Umbilical cord (tissue), 2 donors: ENCODE results near the gene INMT. TPM values are rescaled to one million over a fixed set of nuclear protein-coding genes. Genes with fewer than 3 reads are reported as not detected.
"Not testable (repeated sequence)": the region's sequence is repeated elsewhere in the genome, so short reads cannot be mapped to it uniquely, and the experiment has no call there.

Source experiments
- DNase-seq: peaks from one replicate; pipeline ENCODE4 v3.0.0-alpha.2; 2015; ENCODE audit warnings: low spot score
- total RNA-seq: library from RNA; depleted of rRNA; stranded (reverse); fragments of >200 nt; gene quantifications from one replicate; pipeline ENCODE4 v1.2.3, GENCODE V29; 2014; ENCODE audit warnings: low replicate concordance; ENCODE audit not compliant: insufficient read depth

INMT gene
- 151 TPM for total RNA-seq

DNA sequence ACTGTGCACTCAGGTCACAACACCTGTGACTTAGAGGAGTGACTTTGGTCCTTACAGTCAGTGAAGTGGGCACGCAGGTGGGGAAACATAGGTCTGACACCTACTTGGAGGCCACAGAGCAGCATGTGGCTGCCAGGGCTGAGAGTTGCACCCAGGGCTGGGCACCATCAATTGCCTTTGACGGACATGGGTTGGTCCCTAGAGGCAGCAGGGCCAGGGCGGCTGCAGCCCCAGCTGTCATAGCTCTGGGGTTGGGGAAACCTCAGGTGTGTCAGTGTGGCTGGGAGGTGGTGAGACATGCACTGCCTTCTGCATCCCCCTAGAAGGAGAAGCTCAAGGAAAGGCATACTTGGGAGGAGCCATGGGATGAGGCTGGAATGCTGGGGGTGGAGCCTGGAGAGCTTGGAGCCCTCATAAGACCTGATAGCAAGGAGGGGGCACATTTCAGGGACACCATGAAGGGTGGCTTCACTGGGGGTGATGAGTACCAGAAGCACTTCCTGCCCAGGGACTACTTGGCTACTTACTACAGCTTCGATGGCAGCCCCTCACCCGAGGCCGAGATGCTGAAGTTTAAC, at the start of gene INMT:
TSS of gene INMT (plus strand) at position 440 of the 578 bp plus-strand sequence. CDS start at position 456, 16 bp downstream.
- peak; percentile 21 for DNase-seq

DNA sequence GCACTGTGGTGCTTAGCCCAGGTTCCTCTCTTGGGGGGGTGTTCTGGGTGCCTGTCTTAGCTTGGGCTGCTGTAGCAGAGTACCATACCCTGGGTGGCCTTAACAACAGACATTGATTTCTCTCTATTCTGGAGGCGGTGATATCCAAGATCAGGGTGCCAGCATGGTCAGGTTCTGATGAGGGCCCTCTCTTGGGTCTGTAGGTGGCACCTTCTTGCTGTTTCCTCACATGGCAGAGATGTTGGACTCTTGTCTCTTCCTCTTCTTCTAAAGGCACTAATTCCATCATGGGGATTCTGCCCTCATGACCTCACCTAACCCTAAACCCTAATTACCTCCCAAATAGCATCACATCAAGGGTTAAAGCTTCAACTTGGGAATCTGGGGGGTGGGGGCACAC, 49.7 kb upstream of the INMT start:
- no peak for DNase-seq

DNA sequence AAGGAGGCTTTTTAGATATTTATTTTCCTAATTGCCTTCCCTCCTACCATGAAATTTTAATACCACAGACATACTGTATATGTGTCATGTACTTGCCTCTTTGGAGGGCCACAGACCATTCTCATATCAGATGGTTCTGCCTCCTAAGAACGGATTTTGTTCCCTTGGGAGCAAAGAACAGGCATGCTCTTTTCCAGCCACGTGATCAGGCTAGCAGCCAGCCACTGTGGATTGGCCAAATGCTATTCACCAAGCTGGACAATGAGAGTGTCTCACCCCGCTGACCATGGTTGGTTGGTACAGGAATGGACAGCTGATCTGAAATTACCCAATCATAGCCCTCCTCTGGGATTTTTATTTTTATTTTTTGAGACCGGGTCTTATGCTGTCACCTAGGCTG, 48.2 kb upstream of the INMT start:
- no peak for DNase-seq

DNA sequence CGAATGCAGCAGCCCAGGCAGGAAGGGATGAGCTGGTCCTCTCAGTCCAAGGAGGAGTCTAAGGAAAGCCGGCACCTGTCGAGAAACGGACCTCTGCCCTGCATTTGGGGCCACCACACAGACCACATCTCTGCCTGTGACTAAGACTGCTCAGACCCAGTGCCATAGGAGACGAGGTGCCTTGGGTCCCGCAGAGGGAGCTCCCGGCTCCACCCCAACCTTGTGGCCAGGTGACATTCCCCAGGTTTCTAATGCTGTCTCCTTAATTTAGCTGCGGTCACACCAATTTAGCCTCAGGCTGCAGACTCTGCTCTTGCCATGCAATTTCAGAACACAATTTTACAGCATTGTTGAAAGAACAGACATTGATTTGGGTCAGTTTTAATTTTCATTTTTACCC, 46.9 kb upstream of the INMT start:
- DNase-seq: no peak

DNA sequence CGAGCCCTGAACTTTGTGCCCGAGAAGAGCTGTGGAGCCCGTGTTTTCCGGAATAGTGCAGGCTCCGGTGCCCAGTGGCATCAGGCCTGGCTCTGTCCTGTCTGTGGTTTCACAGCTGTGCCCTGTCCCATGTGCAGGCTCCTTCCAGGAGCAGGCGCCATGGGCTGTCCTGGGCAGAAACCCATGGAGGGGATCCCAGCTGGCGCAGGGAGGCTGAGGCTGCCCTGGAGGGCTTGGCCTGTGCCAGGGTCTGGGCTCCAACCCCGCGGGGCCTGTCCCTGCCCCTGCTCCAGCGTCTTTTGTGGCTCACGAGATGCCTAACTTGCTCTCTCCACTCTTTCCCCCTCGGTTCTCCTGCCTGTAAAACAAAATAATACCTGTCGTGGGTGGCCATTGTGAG, 46.3 kb upstream of the INMT start:
- no peak for DNase-seq

DNA sequence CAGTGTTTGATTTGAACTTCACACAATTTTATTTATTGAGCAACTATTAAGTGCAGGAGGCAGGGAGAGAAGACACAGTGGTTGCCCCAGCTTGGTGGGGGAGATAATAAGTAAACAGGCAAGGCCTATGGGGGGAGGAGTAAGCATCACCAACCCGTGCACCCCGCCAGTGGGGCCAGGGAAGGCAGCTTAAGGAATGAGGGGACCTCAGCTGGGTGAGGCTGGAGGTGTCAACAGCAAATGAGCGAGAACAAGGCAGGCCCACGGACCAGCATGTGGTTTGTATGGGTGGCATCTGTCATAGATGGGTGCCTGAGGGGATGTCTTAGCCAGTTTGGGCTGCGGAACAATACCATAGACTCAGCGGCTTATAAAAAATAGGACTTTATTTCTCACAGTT, 45.6 kb upstream of the INMT start:
- no peak for DNase-seq

DNA sequence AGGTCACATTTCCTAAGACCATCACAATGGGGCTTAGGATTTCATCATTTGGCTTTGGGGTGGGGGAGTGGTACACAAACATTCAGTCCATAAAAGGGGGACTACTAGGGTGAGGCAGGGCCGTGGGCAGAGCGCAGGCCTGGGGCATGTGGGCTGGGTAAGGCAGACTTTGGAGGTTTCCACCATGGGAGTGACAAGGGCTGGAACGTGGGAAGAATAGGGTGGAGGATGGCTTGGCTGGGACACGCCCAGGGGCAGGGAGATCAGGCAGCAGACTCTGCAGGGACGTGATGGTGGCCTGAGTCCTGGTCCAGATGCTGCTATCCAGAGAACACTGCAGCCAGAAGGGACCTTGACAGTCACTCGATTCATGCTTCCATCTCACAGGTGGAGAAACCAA, 45.0 kb upstream of the INMT start:
- DNase-seq: no peak

DNA sequence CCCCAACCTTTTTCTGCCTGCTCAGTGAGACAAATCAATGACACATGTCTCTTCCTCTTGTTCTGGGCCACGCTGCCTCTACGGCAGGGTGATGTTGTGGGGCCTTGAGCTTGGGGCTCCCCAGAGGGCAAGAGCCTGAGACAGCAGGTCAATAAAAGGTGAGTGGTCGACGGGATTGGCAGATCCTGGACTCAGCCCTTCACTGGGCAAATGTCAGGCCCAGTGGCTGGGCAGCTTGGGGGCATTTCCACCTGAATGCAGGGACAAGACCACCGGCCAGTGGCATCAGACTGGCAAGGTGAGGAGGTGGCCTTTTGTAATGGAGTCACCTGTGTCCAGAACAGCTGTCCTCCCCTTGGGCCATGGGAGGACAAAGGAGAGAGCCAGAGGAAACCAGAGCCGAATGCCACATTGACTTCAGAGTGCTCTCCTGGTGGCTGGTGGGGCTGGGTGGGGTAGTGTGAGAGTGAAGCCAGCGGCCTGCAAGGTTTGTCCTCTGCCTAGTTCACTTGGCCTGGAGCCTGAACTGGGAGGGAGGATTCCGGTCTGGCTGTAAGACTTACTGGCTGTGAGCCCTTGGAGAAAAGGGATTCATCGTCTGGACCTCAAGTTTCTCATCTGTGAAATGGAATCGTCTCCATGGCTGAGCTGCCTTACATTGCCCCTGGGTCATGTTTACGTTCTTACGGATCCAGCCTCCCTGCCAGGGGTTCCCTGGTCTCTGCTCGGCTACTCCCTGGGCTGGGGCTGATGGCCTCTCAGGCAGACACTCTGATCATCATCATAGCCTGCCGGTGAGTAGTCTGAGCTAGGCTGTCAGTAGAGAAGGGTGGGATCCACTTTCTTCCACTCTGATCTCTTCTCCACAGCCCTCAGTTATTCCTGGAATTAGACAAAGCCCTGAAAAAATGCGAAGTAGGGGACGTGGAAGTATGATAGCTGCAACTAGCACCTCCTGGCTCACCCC, 44.3 kb upstream of the INMT start:
- peak; percentile 12 for DNase-seq

DNA sequence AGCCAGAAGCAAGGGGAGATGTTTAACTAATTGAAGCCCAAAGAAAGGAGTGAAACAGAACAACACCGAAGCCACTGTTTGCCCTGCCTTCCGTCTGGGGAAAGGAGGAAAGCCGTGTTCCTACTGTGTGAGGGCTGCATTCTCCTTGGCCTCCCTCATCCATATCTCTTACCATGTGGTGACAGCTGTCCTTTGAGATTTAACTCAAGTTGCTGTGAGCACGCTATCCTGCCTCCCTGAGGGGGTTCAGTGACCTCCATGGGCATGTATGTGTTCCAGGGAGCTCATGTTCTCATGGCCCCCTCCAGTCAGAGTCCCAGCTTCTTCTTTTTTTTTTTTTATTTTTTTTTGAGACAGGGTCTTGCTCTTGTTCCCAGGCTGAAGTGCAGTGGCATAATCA, 43.5 kb upstream of the INMT start:
- no peak for DNase-seq

DNA sequence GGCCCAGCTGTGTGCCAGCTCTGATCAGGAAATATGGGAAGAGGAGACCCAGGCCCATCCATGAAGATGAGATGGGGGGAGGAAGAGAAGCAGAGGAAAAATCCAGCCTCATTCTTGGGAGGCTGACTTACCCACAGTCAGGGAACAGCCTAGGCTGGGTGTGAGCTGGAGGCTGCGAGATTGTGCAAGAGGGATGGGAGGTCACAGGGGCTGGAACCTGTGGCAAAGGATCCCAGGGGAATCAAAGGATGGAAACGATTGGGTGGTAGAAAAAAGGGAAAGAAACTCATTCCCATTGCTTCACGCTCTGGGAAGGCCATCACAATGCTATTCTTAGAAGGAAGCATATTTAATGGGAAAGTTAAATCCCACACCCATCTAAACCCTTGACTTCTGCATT, 43.0 kb upstream of the INMT start:
- DNase-seq: no peak

DNA sequence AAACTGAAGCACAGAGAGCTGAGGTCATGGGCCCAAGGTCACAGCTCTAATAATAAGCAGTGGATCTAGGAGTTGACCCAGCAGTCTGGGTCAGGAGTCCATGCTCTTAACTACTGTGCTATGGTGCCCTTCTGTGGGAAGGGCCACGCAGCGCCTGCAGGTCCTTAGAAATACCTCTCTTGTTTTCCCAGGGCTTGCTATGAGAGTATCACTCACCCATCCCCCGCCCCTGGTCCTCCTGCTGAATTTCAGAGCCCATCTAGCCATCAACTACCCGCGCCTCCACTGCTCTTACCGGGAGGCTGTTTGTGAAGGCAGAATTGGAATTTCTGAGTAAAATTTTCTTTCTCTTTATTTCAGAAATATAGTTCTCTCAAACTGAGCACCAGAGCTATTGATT, 42.4 kb upstream of the INMT start:
- DNase-seq: no peak

DNA sequence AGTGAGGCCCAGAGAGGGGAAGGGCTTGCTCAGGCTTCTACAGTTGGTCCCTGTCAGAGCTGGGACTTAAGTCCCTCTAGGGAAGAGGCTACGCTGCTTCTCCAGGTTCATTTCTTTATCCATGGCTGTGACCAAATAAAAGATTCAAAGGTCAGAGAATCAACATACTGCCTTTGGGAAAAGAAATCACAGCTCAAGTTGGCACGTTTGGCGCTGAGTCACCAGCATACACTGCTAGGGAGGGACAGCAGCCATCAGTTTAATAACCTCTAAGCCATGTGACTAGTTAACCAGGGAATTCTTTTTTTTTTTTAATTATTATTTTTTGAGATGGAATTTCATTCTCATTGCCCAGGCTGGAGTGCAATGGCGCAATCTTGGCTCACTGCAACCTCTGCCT, 41.3 kb upstream of the INMT start:
- DNase-seq: no peak

DNA sequence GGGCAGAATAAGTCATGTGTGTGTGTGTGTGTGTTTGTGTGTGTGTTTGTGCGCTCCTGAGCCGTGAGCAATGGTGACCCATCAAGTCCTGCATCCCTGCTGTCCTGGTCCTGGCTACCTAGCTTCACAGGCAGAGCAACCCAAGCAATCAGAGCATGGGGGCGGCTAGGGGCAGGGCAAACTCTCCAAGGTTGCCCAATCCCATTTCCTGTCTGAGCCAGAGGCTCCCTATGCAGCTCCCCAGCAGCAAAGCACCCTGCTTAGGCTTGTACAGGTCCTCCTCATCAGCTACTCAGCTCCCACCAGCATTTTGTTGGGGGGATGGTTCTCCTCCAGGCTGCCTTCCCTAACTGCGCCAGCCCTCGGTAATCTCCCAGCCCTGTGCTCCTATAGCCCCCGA, 38.5 kb upstream of the INMT start:
- no peak for DNase-seq

DNA sequence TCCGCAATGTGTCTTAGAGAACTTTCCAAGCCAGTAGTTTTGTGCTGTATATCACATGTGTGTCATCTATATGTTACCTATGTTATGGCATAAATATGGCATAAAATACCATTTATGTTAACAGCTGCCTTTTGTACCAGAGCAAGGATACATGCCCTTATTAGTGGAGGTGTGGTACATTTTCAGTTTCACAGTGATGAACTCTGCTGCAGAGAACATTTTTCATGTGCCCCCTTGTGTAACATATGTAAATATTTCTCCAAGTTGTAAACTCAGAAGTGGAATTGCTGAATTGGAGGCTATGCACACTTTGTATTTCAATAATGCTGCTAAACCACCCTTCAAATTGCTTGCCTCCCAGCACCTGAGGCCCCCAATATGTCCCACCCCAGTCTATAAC, 37.8 kb upstream of the INMT start:
- DNase-seq: no peak

DNA sequence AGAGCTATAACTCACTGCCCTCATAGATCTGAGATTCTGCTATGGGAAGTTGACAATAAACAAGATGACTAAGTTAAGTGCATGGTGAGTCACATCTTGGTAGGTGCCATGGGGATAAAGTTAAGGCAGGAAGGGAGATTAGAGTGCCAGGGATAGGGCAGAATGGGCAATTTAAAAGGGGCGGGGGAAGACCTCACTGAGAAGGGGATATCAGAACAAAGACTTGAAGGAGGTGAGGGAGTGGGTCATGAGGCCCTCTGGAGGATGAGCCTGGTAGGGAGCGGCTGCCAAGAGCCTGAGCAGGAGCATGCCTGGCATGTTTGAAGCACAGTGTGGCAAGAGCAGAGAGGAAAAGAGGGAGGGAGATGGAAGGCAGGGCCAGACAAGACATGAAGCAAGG, 34.8 kb upstream of the INMT start:
- DNase-seq: no peak

DNA sequence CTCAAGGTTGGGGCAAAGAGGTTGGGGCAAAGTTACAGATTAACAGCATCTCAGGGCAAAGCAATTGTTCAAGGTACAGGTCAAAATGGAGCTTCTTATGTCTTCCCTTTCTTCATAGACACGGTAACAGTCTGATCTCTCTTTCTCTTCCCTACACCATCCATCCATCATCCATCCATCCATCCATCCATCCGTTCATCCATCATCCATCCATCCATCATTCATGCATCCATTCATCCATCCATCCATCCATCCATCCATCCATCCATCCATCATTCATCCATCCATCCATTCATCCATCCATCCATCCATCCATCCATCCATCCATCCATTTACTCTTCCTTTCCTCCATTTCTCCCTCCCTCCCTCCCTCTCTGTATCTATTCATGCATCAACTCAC, 32.5 kb upstream of the INMT start:
- DNase-seq: not testable (repeated sequence)

DNA sequence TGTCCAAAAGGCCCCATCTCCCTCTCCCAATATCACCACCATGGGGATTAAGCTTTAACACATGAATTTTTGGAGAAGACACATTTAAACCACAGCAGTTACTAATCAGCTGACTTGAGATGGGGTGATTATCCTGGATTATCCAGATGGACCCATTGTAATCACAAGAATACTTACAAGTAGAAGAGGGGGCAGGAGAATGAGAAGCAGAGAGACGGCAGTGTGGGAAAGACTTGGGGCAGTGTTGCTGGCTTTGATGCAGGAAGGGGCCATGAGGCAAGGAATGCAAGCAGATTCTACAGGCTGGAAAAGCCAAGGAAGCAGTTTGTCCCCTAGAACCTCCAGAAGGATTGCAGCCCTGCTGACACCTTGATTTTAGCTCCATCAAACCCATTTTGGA, 30.7 kb upstream of the INMT start:
- no peak for DNase-seq

DNA sequence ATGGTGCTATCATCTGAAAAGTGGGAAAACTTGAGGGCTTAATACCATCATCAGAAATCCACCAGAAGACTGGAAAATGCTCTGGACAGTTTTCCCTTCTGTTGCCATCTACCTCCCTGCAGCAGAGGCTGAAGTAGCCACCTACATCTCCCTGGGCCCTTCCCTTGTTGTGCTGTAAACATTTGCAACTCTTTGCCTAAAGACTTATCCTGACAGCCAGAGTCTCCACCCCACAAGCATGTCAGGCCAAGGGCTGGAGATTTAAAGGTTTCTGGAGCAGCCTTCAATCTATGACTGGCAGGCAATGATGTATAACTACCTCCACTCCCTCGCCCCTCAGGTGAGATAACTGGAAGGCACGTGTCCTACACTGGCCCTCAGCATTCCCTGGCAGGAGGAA, 29.7 kb upstream of the INMT start:
- no peak for DNase-seq

DNA sequence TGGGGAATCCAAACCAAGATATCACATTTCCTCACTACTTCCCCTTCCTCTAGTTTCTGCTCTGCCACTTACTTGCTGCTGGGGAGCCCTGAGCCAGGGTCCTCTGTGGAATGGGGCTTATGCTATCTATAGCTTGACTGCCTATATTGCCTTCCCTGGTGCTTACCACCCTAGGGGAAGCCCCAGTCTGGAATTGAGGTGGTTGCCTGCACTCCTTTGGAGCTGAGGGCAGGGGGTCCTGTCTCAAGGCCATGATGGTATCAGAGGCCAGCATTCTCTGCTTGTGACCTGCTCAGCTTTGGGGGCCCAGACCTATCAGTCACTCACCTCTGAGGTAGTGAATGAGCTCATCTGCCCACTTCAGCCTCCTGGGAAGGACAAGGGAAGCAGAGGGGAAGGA, 29.3 kb upstream of the INMT start:
- no peak for DNase-seq

DNA sequence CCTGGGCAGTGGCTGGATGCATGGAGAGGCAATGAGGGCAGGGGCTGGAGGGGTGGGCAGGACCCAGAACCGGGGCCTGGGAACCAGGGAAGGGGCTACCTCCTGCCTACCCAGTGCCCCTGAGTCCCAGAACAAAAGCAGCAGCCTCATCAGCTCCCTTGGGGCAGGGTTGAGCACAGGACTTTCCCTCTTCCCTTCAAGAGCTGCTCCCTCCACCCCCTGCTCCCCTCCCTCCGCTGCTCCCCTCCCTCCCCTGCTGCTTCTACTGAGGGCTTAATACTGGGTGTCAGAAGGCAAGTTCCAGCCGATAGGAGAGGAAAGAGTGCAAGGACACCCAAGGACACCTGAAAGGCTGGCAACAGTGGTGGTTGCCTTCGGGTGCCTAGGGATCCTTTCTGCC, 28.2 kb upstream of the INMT start:
- DNase-seq: no peak

DNA sequence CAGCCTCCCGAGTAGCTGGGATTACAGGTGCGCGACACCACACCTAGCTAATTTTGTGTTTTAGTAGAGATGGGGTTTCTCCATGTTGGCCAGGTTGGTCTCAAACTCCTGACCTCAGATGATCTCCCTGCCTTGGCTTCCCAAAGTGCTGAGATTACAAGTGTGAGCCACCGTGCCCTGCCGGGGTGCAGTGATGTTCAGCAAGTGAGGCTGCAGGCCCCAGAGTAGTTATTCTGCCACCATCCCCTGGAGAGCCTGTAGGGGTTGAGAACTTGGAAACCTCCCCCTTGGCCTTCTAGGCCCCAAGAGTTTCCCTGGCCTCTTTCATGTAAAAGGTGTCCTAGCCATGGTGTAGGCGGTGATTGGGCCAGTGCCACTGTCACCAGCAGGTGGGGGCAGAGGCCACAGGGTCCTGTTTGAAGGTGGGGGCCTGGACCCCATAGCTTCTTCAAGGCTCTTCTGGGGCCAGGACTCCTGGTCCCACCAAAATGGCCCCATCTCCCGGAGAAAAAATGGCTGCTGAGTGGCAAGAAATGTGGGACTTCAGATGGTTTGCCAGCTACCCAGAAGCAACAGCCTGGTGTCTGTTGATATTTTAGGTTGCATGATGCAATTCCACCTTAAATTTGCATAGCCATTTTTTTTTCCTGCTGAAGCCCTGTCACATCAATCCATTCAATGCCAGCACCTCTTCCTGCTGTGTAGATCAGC, 25.5 kb upstream of the INMT start:
- no peak for DNase-seq

DNA sequence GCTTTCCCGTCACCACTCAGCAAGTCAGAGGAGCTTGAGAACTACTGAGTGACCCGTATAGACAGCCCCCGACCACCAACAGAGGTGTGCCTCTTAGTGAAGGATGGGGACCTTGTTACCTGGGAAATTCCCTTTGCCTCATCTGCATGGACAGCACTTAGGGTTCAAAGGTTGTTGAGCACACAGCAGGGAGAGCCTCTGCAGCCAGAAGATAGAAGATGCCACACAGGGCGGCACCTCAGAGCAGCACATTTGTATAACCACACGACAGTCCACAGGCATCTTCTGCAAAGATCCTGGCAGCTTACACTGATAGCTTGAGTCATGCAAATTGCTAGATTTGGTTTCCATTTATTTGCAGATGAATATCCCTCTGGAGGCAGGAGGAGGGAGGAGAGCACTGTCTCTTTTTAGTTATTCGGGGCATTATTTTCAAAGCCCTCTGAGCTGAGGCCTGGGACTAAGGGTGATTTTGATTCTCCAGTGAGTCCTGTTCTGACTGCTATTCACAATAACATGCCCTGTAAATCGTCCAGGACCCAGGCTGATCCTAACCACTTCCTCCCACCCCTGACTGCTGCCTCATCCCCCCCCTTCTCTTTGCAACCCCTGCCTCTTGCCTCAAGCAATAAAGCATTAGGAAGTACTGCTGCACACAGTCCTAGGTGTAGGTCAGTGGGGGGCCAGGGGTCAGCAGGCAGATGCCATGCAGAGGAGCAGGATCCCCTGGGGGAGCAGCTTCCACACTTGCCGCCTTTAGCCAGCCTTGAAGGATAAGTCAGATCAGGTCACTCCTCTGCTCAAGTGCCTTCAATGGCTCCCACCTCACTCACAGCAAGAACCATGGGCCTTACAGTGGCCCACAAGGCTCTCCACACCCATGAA, 24.6 kb upstream of the INMT start:
- DNase-seq: peak; percentile 71
